Keratinocyte (primary cell): ENCODE data around the gene SLC16A4.

Experiments
- EZH2 ChIP-seq: IDR thresholded peaks from one replicate; pipeline ENCODE4 v1.6.1; 2012; ENCODE audit warnings: inconsistent platforms, mild to moderate bottlenecking, low read length, moderate library complexity
- TF ChIP-seq, protein P1 (sequence below), 3 experiments: IDR thresholded peaks in 1 of 3; conservative IDR thresholded peaks in 1 of 3; optimal IDR thresholded peaks in 1 of 3; 2 replicates in 2 of 3; 3 replicates in 1 of 3; pipeline versions ENCODE3 to v1.5.1; 2011; ENCODE audit warnings: low read length in 3 of 3, mild to moderate bottlenecking in 3 of 3, moderate library complexity in 2 of 3, control low read depth in 1 of 3, inconsistent platforms in 1 of 3; ENCODE audit not compliant: insufficient read depth in 2 of 3; ENCODE audit errors: extremely low read depth in 1 of 3

DNA sequence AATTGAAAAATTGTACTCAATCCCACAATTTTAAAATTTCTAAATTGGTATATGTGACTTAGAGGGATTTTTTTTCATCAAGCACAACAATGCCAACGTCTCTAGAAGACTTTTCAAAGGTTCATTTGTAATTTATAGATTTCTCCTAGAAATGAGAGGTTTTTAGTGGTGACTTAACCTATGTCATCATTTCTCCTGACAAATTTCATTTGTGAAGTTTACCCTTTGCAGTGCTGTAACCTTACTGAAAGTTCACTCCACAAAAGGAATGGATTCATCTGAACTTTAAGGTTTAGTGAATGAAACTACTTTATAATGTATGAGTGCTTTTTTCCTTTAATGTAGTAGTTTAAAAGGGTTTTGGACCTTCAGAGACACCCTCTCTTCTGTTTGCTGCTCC lies 35.5 kb downstream of the SLC16A4 start:
- TF ChIP-seq, protein P1, sequence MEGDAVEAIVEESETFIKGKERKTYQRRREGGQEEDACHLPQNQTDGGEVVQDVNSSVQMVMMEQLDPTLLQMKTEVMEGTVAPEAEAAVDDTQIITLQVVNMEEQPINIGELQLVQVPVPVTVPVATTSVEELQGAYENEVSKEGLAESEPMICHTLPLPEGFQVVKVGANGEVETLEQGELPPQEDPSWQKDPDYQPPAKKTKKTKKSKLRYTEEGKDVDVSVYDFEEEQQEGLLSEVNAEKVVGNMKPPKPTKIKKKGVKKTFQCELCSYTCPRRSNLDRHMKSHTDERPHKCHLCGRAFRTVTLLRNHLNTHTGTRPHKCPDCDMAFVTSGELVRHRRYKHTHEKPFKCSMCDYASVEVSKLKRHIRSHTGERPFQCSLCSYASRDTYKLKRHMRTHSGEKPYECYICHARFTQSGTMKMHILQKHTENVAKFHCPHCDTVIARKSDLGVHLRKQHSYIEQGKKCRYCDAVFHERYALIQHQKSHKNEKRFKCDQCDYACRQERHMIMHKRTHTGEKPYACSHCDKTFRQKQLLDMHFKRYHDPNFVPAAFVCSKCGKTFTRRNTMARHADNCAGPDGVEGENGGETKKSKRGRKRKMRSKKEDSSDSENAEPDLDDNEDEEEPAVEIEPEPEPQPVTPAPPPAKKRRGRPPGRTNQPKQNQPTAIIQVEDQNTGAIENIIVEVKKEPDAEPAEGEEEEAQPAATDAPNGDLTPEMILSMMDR (optimal IDR thresholded peaks at IDR 0.05 in 1 of 3, IDR thresholded peaks at IDR 0.05 in 1 of 3, conservative IDR thresholded peaks at IDR 0.05 in 1 of 3; ENCODE audit: extremely low read depth in 1 of 3, insufficient read depth in 2 of 3, low read length in 3 of 3), result no peak
- TF ChIP-seq EZH2, result no peak
